Measurements from ENCODE around the gene SLC22A23.
"Not testable (repeated sequence)": the region's sequence is repeated elsewhere in the genome, so short reads cannot be mapped to it uniquely, and the experiment has no call there.

The SLC22A23 gene

DNA sequence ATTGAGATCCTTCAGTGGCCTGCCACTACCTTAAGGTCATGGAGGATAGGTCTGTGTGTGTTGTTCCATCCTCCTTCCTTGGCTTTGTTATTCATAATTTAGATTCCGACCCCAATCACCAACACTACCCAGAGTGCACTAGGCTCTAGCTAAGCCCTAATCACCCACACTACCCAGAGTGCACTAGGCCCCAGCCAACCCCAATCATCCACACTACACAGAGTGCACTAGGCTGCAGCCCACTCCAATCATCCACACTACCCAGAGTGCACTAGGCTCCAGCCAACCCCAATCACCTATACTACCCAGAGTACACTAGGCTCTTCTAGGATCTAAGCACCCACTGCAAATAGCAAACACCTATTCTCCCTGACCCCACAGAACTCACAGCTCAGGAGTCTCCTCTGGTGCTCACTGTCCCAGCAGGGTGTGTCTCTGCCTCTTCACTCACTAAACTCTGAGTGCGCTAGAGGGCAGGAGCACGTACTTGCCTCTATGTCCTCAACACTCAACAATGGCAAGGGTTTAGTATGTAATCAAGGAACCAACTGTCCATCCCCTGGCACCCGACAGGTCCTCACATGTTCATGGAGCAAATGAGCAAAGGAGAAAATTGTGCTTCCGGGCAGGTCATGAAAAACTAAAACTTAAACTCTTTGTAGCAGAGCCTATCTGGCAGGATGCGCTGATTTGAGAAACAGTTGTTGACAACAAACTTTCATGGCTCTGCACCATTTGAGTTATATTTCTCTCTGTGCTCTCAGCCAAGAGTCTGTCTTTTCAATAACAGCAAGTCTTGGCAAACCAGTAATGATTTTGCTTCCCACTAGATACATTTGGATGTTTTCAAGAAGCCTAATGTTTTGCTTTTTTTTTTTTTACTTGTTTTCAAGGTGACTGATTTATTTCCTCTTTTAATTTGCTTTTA lies 54.3 kb downstream of the SLC22A23 start:
- DNase-seq: no peak

DNA sequence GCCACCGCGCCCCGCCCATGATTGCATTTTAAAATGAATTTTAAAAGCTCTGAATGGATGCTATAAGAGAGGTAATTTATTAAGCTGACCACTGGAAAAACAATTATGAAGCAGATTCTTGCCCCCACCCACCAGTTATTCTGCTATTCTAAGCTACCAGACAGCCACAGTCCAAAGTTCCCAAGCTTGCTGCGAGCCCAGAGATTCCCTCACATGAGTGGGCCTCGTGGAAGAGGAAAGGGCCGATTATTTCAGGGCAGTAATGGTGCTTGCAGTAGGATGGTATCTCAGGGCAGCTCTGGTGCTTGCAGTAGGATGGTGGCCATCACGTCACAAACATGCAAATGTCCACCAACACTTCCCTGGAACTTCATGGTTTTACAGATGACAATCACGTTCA lies 56.7 kb downstream of the SLC22A23 start:
- DNase-seq: no peak

DNA sequence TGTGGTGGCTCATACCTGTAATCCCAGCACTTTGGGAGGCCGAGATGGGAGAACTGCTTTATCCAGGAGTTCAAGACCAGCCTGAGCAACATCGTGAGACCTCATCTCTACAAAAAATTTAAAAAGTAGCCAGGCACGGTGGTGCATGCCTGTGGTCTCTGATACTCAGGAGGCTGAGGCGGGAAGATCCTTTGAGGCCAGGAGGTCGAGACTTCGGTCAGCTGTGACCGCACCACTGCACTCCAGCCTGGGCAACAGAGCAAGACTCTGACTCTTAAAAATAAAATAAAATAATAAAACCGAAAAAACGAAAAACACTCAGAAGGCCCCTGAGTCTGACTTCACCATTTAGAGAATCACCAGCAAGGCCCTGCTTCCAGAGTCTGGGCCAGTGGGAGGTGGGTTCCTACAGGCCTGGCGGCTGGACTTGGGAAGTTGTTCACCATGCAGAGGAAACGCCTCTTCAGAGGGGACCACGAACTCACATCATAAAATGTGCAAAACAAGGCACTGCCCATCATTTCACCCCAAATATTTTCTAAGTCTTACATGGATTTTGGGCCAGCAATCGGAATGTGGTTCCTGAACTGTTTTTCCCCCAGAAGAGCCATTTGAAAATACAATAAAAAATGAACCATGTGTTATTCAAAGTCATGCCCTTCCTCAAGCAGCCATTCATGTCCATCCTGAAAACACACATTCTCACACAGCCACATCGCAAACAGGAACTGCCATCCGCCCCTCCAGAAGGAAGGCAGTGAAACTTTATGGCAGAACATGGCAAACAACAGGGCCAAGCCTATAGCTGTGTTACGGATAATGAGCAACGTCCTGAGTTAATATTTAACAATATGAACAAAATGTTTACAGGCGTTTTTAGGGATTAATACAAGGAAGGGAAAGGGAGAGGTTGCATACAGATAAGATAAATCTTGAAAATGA lies 57.8 kb downstream of the SLC22A23 start:
- no peak for DNase-seq

DNA sequence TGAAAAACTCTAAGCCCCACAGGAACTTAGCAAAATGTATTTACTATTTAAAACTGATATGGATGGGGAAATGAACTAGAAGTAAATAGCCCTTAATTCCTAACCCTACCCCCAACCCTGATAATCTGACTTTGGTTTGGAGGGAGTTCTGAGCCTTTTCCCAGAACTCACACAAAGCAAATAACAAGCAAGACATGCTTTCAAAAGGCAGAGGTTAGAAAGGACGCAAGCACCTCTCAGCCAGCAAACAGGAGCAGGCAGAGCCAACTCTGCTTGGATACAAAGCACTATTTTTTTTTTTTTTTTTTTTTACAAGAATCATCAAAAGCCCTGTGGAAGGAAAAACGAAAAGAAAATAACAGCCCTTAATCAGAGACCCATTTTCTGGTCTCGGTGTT lies 58.7 kb downstream of the SLC22A23 start:
- DNase-seq: no peak

DNA sequence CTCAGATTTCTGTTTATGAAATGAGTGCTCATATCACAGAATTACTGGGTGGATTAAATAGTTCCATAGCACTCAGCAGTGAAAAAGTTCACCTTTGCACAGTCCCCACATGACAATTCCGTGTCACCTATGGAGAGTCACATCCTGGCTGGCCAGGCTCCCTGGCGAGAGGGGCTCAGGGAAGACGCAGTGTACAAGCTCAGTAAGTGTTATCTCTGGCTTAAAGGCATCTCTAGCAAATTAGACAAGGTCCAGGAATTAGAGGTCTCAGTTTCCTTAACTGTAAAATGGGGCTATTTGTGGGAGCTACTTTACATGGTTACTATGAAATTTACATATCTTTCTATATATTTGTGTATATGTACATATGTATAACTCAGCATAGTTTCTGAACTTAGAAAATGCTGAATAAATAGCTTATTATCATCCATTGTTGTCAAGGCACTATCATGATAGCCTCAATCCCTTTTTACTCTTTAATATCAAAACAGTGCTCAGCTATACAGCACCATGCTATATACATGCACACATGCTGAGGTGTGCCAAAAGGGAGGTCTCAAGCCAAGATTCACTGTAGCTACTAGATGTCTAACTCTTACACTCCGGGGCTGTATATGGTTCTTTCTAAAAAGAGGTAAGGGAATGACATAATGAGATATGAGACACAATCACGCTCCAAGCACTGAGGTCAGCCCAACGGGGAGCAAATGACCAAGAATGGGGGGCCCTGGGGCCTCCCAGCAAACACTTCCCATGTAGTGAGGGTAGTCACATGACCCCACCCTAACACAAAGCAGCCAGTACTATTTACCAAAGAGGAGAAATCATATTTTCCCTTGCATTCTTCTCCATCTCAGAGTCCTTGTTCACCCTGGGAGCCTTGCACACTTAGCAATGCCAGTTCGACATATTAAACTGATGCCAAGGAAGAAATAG lies 59.4 kb downstream of the SLC22A23 start:
- no peak for DNase-seq

DNA sequence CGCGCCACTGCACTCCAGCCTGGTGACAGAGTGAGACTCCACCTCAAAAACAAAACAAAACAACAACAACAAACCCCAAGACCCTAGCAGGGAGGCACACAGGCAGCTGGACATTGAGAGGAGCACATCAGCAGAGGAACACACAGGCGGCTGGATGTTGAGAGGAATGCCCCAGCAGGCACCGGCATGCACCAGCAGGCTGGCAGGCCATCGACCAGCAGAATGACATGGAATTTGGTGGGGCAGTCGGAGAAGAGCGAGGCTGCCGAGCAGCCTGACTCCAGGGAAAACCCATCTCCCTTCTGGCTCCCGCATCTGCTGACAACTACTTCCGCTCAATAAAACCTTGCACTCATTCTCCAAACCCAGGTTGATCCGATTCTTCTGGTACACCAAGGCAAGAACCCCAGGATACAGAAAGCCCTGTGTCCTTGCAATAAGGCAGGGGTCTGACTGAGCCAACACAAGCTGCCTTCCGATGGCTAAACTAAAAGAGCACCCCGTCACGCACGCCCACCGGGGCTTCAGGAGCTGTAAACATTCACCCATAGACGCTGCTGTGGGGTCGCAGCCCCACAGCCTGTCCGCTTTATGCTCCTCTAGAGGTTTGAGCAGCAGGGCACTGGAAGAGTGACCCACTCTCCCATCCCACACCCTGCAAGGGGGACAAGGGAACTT lies 60.2 kb downstream of the SLC22A23 start:
- no peak for DNase-seq

DNA sequence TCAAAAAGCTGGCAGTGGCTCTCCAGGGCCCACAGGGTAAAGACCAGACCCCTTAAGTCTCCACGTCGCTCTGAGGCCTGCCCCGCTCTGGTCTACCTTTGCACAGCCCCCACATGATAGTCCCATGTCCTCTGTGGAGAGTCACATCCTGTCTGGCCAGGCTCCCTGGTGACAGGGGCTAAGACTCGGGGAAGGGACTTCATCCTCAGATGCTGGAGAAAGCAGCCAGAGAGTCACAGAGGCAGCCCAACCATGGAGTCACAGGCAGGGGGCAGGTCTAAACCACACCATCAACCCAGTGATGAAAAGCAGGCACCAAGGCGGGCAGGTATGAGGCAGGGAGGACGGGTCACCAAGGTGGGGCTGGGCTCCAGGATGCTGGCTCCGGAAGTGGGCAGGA lies 62.2 kb downstream of the SLC22A23 start:
- no peak for DNase-seq

DNA sequence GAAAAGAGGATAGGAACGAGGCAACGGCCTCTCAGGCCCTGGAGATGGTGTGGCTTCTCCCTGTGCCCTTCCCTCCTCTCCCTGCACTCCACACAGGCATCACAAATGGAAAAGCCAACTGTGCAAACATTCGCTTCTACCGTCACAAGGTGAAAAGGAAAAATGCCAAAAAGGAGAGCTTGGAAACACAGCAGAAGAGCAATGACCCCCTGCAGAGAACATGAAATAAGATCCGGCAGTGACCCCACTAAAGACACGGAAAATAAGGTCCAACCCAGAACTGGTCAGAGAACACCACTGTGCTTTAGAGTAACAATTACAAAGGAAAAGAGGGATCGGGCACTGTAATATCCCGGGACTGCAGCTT lies 63.0 kb downstream of the SLC22A23 start:
- DNase-seq: no peak

DNA sequence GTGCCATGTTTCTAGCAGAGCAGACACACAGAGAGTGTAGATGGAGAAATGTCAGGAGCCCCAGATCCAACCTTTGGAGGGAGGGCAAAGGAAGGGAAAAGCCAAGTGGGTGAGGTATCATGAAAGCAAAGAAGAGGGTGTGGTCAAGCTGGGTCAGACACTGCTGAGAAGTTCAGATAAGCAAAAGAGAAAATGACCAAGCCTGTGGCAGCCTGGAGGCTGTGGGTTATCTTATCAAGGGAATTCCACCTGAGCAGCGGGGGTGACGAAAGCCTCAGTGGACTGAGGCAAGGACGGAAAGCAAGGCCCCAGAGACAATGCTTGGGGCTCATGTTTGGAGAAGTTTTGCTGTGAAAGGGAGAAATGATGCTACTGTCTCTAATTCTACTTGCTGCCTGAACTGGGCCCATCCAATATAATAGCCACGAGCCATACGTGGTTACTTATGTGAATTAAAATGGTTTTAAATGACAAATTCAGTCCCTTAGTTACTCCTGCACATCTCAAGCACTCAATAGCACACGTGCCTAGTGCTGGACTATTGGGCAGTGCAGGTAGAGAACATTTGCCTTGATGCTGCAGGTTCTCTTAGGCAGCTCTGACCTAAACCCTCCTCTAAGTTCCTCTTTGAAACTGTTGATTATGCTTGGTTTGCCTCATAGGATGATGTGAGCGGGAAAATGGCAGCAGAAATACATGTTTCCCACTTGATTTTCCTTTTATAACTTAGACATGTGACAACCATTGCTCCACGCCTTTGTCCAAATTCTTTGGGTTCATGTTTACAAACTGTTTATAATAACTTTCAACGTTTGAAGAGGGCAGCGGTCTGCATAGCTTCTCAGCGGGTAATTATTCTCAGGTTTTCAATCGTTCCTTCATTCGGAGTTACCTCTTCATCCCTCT lies 63.7 kb downstream of the SLC22A23 start:
- no peak for DNase-seq

DNA sequence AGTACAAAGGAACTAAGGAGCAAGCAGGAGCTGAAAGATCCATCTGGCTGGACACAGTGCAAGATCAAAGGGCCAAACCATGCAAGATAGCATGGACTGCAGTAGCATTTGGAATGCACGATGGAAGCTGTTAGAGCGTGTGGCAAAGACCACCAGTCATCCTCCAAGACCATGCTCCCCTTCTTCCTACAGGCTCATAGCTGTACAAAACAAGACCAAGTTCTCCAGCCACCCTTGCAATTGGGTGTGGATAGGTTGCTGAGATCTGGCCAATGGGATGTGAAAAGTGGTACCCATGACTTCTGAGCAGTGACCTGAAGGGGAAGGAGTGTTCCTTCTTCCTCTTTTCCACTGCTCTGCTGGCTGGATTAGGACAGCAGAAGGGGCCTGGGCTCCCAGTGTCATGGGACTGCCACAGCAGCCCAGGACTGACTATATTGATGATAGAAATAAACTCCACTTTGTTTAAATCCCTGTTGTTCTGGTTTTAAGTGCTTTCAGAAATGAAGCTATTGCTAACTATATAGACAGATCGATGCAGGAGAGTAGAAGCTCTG lies 64.9 kb downstream of the SLC22A23 start:
- no peak for DNase-seq

DNA sequence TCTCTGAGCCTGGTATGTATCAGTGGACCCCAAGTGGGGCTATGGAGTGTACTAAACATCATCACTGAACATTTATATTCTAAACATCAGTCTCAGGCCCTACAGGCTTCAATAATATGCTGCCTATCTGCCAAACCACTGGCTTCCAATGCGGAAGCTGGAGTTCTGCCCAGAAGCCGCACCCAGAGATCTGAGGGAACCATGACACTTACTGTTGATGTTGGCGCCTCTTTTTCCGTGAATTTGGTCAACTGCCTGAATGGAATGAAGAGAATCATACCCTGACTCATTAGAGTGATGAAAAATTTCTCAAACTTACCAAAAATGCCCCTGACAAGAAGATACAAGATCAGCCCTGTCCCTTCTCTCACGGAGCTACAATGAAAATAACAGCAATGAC lies 66.2 kb downstream of the SLC22A23 start:
- DNase-seq: no peak

DNA sequence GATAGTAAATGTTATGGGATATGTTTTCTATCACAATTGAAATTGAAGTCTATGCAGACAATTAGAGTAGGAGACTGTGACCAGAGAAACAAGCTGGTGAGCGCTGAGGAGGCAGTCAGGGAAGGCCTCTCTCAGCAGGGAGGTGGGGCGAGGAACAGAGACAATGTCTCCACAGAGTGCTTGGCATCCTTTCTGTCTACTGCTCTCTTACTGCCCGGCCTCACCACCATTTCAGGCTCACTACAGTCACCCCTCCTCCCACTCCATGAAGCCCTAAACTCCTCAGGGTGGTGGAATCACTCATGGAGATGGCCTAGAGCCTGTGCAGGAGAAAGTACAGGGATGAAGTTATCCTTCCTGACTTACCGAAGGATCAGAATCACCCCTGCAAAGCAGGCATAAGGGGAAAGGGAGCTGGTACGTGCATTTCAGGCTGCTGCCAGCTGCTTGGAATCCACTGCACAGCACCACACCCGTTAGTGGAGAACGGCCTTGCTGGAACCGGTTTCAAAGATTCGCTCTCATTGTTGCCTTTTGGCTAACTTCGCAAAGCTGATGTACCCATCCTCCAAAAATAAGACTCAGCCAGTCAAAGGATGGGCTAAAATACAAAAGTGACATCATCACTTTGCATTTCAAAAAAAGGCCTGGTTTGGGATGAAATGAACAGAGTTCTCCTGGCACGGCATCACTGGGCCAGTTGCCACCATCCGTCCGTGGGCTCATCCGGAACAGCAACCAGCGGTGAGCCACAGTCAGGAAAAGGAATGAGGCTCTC lies 67.3 kb downstream of the SLC22A23 start:
- DNase-seq: no peak

DNA sequence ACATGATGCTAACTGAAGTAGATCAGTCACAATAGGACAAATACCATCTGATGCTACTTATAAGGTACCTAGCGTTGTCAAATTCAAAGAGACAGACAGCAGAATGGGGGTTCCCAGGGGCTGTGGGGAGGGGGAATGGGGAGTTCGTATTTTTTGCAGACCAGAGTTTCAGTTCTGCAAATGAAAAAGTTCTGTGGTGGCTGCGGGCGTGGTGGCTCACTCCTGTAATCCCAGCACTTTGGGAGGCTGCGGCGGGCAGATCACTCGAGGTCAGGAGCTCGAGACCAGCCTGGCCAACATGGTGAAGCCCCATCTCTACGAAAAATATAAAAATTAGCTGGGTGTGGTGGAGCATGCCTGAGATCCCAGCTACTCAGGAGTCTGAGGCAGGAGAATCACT lies 68.1 kb downstream of the SLC22A23 start:
- no peak for DNase-seq

DNA sequence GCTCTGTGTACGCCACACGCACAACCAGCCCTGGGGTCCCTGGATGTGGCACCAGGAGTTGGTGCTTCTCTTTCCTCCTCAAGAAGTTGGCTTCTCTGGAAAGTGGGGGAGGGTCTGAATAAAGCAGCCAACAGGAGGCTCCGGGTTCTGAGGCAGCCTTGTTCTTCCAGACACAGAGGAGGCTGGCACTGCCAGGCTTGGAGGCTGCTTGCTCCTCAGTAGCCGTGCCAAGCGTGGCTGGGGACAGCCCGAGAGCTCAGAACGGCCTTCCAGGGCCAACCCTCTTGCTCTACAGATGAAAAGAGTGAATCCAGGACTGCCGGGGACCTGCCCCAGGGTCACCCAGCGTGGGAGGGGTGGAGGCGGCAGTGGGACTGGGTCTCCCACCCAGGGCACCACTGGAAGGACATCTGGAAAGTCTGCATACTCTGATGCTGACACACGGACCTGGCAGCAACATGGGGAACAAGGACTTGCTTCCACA lies 70.4 kb downstream of the SLC22A23 start:
- no peak for DNase-seq

DNA sequence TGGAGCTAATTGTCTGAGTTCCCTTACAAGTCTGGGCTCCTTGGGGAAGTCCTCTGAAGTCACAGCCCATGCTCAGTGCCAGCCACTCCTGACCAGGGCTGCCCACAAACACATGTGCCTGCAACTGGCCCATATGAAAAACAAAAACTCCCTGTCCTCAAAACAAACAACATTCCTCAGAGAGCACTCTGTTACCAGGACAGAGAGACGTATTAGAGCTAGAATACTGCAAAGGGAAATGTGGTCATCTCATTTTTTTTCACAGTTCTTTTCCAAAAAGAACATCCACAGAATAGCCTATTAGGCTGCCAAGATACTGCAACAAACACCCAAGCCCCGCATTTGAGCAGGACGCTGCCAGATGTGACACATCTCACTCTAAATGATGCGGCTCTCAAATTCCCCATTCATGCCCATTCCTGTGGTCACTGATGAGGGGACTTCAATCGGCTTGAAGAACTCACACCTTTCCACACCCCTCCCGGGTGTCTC lies 71.1 kb downstream of the SLC22A23 start:
- no peak for DNase-seq

DNA sequence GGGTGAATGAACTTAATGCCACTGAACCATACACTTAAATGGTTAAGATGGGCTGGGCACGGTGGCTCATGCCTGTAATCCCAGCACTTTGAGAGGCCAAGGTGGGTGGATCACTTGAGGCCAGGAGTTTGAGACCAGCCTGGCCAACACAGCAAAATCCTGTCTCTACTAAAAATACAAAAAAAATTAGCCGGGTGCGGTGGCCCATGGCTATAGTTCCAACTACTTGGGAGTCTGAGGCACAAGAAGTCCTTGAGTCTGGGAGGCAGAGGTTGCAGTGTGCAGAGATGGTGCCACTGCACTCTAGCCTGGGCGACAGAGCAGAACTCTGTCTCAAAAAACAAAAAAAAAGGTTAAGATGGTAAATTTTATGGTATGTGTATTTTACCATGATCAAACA lies 71.7 kb downstream of the SLC22A23 start:
- DNase-seq: not testable (repeated sequence)

DNA sequence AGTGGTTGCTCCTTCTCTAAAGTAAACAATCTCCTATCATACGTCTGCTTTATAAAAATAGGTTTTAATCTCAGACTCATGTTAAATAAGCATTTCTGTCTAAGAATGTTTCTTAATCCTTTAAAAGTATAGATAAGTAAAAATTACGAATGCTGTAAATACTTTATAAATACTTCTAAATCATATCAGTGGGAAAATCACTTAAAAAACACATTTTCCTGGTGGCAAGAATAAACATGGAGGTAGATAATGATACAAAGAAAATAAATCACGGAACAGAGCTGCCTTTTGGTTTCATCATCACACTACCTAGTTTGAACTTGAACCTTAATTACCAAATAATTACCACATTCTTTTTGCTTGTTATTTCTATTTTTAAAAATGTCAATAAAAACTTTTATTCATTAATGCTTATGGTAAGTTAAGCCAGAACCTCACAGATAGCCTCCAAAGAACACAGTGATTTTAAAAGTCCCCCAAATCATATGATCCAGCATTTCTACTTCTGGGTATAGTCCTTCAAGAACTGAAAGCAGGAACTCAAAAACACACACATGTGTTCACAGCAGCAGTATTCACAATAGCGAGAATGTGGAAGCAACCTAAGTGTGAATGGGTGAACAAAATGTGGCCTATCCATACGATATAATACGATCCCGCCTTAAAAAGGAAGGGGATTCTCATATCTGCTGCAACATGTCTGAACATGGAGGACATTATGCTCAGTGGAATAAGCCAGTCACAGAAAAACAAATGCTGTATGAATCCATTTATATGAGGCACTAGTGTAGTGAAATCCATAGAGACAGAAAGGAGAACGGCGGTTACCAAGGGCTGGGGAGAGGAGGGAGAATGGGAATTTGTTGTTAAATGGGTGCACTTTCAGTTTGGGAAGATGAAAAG lies 72.4 kb downstream of the SLC22A23 start:
- DNase-seq: no peak

DNA sequence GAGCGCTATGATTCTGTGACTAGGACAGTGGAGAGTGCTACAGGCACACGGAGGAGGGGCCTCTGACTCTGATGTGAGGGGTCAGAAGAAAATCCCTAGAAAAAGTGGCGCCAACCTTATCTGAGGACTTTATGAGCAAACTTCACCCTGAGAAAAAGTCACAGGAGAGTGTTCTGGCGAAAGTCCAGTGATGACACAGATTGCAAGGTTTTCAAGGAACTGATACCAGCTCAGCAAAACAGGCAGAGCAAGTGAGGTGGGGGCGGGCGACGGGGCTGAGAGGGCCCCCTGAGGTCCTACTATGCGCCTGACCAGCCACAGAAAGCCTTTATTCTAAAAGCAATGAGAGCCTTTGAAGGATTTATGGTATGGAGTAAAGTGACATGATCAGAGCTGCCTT lies 73.3 kb downstream of the SLC22A23 start:
- no peak for DNase-seq
